IPS-20b (cell line): ENCODE data around the gene IQGAP3.

Experiments
- H3K27ac ChIP-seq: one replicate; pipeline ENCODE4 v1.5.1; 2013; ENCODE audit warnings: low read length
- H3K27me3 ChIP-seq: 2 replicates; pipeline ENCODE4 v1.6.1; 2013; ENCODE audit warnings: mild to moderate bottlenecking, low read length, inconsistent platforms; ENCODE audit not compliant: insufficient read depth
- H3K36me3 ChIP-seq: 2 replicates; pipeline ENCODE4 v1.6.1; 2013; ENCODE audit warnings: low read depth, mild to moderate bottlenecking, inconsistent platforms, low read length, moderate library complexity; ENCODE audit not compliant: insufficient read depth
- H3K4me1 ChIP-seq: 2 replicates; pipeline ENCODE4 v1.6.1; 2013; ENCODE audit warnings: mild to moderate bottlenecking, control low read depth, inconsistent platforms, low read length, moderate library complexity; ENCODE audit not compliant: insufficient read depth
- H3K4me3 ChIP-seq: 2 replicates; pipeline ENCODE4 v1.5.1; 2013; ENCODE audit warnings: mild to moderate bottlenecking, low read length, inconsistent platforms
- H3K9ac ChIP-seq: 2 replicates; pipeline ENCODE4 v1.6.1; 2013; ENCODE audit warnings: low read depth, mild to moderate bottlenecking, inconsistent platforms, low read length, moderate library complexity
- H3K9me3 ChIP-seq: 2 replicates; pipeline ENCODE4 v1.6.1; 2013; ENCODE audit warnings: mild to moderate bottlenecking, low read depth, low read length, inconsistent platforms; ENCODE audit not compliant: insufficient read depth

Gene IQGAP3

GRCh38 chr1:156549390-156549789 lies 23.0 kb downstream of the IQGAP3 start:
- no peak overlapping the region for H3K4me3 ChIP-seq
- H3K36me3 ChIP-seq, result peaks cover 72% of the 10 kb centered on the region
- H3K9me3 ChIP-seq, result no peaks in the 10 kb centered on the region
- no peaks in the 10 kb centered on the region for H3K4me1 ChIP-seq
- H3K27me3 ChIP-seq, result no peaks in the 10 kb centered on the region
- no peak overlapping the region for H3K9ac ChIP-seq
- H3K27ac ChIP-seq, result no peak overlapping the region

DNA sequence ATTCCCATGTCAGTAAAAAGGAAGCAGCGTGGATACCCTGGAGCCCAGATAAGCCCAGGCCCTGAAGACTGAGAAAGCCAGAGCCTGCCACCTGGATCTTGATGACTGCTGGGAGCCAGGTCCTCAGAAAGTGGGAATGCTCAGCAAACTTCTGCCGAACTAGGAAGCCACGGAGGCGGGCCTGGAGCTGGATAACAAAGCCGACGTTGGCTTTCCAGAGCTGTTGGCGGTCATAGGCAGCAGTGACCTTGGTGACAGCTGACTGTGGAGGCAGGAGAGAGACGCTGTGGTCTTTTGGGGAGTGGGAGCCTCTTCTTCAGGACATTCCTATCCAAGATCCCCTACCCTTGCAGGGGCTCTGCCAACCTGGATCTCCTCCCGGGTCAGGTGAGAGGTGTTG lies 24.4 kb downstream of the IQGAP3 start:
- H3K4me1 ChIP-seq, result no peaks in the 10 kb centered on the region
- no peak overlapping the region for H3K27ac ChIP-seq

GRCh38 chr1:156547434-156547833 lies 24.9 kb downstream of the IQGAP3 start:
- H3K9ac ChIP-seq, result no peak overlapping the region
- H3K27me3 ChIP-seq, result no peaks in the 10 kb centered on the region
- H3K36me3 ChIP-seq, result peaks cover 74% of the 10 kb centered on the region
- no peak overlapping the region for H3K27ac ChIP-seq
- H3K4me3 ChIP-seq, result no peak overlapping the region
- H3K4me1 ChIP-seq, result no peaks in the 10 kb centered on the region
- no peaks in the 10 kb centered on the region for H3K9me3 ChIP-seq

More for the DNA sequence above, 24.4 kb downstream of the IQGAP3 start:
- Histone ChIP-seq H3K9me3 (no peaks in the 10 kb centered on the region), H3K27me3 (no peaks in the 10 kb centered on the region), H3K36me3 (peaks cover 75% of the 10 kb centered on the region), H3K9ac (no peak overlapping the region), H3K4me3 (no peak overlapping the region)

GRCh38 chr1:156546267-156546666 lies 26.1 kb downstream of the IQGAP3 start:
- Histone ChIP-seq H3K36me3 (peaks cover 72% of the 10 kb centered on the region), H3K4me1 (no peaks in the 10 kb centered on the region), H3K4me3 (no peak overlapping the region), H3K27me3 (no peaks in the 10 kb centered on the region), H3K9ac (no peak overlapping the region; the same call in 1 of the 2 replicates), H3K27ac (no peak overlapping the region), H3K9me3 (no peaks in the 10 kb centered on the region)

DNA sequence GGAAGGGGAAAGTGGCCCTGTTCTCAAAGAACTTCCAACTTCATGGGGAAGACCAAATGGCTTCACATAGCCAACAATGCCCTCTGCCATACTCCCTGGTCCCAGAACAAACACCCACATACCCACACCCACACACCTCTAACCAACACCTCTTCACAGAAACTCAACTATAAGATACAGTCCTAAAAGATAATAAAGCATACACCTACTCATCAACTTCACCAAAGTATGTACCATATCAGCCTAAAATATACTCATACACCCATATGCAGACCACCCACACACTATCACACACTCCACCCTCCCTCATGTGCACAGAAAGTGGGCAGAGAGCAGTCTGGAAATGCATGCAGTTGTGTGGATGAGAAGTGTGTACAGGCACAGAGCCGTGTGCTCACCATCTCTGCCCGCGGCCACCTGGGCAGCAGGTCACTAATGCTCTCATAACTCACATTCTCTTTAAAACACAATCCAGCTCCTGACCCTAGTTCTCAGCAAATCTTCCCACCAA lies 27.7 kb downstream of the IQGAP3 start:
- H3K27me3 ChIP-seq, result no peaks in the 10 kb centered on the region
- no peaks in the 10 kb centered on the region for H3K4me1 ChIP-seq
- no peaks in the 10 kb centered on the region for H3K9me3 ChIP-seq
- H3K9ac ChIP-seq, result no peak overlapping the region
- H3K36me3 ChIP-seq, result peaks cover 73% of the 10 kb centered on the region
- H3K4me3 ChIP-seq, result no peak overlapping the region
- no peak overlapping the region for H3K27ac ChIP-seq

DNA sequence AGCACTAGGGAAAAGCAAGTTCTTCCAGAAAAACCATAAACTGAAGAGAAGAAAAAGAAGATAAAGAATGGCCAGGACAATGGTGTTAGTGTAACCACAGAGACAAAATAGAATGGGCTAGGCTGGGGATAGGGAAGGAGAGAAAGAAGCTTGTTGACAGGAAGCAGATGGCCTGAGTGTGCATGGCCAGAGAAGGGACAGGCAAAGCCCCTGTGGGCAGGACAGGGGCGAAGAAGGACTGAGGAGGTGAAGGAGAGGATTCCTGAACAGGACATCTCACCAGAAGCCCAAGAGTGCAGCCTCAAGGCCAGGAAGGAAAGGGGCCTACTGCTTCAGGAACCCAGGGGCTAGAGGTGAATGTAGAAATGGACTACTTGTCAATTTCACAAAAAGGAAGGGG lies 29.3 kb downstream of the IQGAP3 start:
- H3K4me3 ChIP-seq, result no peak overlapping the region
- H3K4me1 ChIP-seq, result no peaks in the 10 kb centered on the region
- peaks cover 76% of the 10 kb centered on the region for H3K36me3 ChIP-seq
- no peaks in the 10 kb centered on the region for H3K27me3 ChIP-seq
- H3K9ac ChIP-seq, result no peak overlapping the region
- H3K27ac ChIP-seq, result no peak overlapping the region
- H3K9me3 ChIP-seq, result no peaks in the 10 kb centered on the region

- Histone ChIP-seq H3K9ac (no peak overlapping the region), H3K4me3 (no peak overlapping the region), H3K4me1 (no peaks in the 10 kb centered on the region), H3K27ac (no peak overlapping the region), H3K36me3 (peaks cover 73% of the 10 kb centered on the region), H3K27me3 (no peaks in the 10 kb centered on the region), H3K9me3 (no peaks in the 10 kb centered on the region)
Observed at GRCh38 chr1:156540955-156541354, 31.4 kb downstream of the IQGAP3 start.

DNA sequence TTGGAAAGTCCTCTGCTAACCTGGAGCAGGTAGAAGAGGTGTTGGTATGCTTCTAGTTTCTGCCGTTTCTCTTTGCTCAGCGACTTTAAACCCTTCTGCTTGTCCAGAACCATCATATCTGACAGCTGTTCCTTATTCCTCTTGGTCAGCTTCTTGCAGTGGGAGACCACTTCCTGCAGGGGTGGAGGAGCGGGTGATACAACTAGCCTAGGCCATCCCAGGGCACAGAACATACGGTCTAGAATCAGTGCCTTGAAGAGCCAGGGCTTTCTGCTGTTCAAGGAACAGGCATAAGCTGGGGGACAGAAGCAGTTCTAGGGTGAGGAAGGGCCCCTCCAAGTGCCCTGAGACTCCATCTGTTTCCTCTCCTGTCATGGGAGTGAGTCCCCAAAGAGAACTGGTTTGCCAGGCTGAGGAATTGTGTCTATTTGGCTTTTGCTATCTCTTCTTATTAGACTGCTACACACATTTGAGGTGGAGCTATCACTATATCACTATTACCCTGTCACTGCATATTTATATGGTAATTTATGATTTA lies 32.5 kb downstream of the IQGAP3 start:
- H3K9me3 ChIP-seq, result no peaks in the 10 kb centered on the region
- no peak overlapping the region for H3K27ac ChIP-seq
- H3K4me1 ChIP-seq, result no peaks in the 10 kb centered on the region
- H3K27me3 ChIP-seq, result no peaks in the 10 kb centered on the region
- H3K4me3 ChIP-seq, result no peak overlapping the region
- peaks cover 83% of the 10 kb centered on the region for H3K36me3 ChIP-seq
- H3K9ac ChIP-seq, result no peak overlapping the region

- Histone ChIP-seq H3K27me3 (no peaks in the 10 kb centered on the region), H3K36me3 (peaks cover 85% of the 10 kb centered on the region)
Observed at GRCh38 chr1:156538711-156539440, 33.5 kb downstream of the IQGAP3 start.

GRCh38 chr1:156537027-156537426 lies 35.3 kb downstream of the IQGAP3 start:
- H3K36me3 ChIP-seq, result peaks cover 92% of the 10 kb centered on the region
- H3K9me3 ChIP-seq, result no peaks in the 10 kb centered on the region
- H3K27ac ChIP-seq, result no peak overlapping the region
- no peaks in the 10 kb centered on the region for H3K27me3 ChIP-seq
- H3K9ac ChIP-seq, result no peak overlapping the region
- no peaks in the 10 kb centered on the region for H3K4me1 ChIP-seq
- H3K4me3 ChIP-seq, result no peak overlapping the region

More at GRCh38 chr1:156538711-156539440, 33.5 kb downstream of the IQGAP3 start:
- no peaks in the 10 kb centered on the region for H3K9me3 ChIP-seq
- no peak overlapping the region for H3K4me3 ChIP-seq
- no peak overlapping the region for H3K27ac ChIP-seq
- H3K4me1 ChIP-seq, result no peaks in the 10 kb centered on the region
- H3K9ac ChIP-seq, result no peak overlapping the region; the same call in 1 of the 2 replicates

- no peak overlapping the region for H3K27ac ChIP-seq
- no peak overlapping the region; the same call in 1 of the 2 replicates for H3K9ac ChIP-seq
- H3K4me1 ChIP-seq, result no peaks in the 10 kb centered on the region
- H3K9me3 ChIP-seq, result no peaks in the 10 kb centered on the region
- no peak overlapping the region for H3K4me3 ChIP-seq
- H3K36me3 ChIP-seq, result peaks cover 89% of the 10 kb centered on the region
- no peaks in the 10 kb centered on the region for H3K27me3 ChIP-seq
Observed at GRCh38 chr1:156534424-156535060, 37.8 kb downstream of the IQGAP3 start.
